Osteoblast (primary cell): ENCODE results near the gene TUBGCP5. TPM values are rescaled to one million over a fixed set of nuclear protein-coding genes. Genes with fewer than 3 reads are reported as not detected.

Source experiments
- DNase-seq: peaks from one replicate; pipeline ENCODE4 v3.0.0; 2011; ENCODE audit warnings: low spot score, mixed read lengths; ENCODE audit not compliant: insufficient read length; ENCODE audit errors: missing footprints
- H2AFZ ChIP-seq: 2 replicates; pipeline ENCODE4 v1.6.0; 2011; ENCODE audit warnings: mild to moderate bottlenecking, low read length
- H3K27ac ChIP-seq: 2 replicates; pipeline ENCODE4 v1.5.1; 2011; ENCODE audit warnings: mild to moderate bottlenecking, low read depth, low read length, moderate library complexity
- H3K27me3 ChIP-seq: 2 replicates; pipeline ENCODE4 v1.6.0; 2012; ENCODE audit warnings: mild to moderate bottlenecking, control low read depth, inconsistent platforms, low read length, moderate library complexity; ENCODE audit not compliant: insufficient read depth
- H3K36me3 ChIP-seq: 2 replicates; pipeline ENCODE4 v1.5.1; 2011; ENCODE audit warnings: mild to moderate bottlenecking, low read length, control low read depth, moderate library complexity; ENCODE audit not compliant: insufficient read depth
- H3K4me1 ChIP-seq: 2 replicates; pipeline ENCODE4 v1.5.1; 2011; ENCODE audit warnings: mild to moderate bottlenecking, low read length, control low read depth, moderate library complexity; ENCODE audit not compliant: insufficient read depth
- H3K4me2 ChIP-seq: 2 replicates; pipeline ENCODE4 v1.6.0; 2011; ENCODE audit warnings: mild to moderate bottlenecking, low read length; ENCODE audit not compliant: insufficient read depth
- H3K4me3 ChIP-seq: fragments of 200-600 bp; sonication (generic); 3 replicates; pipeline ENCODE4 v1.5.1; 2012; ENCODE audit warnings: mild to moderate bottlenecking, low read length, inconsistent platforms; ENCODE audit not compliant: insufficient read depth
- H3K79me2 ChIP-seq: 2 replicates; pipeline ENCODE4 v1.6.0; 2012; ENCODE audit warnings: mild to moderate bottlenecking, low read length, control low read depth, inconsistent platforms; ENCODE audit not compliant: insufficient read depth
- H3K9me3 ChIP-seq: 2 replicates; pipeline ENCODE4 v1.5.1; 2011; ENCODE audit warnings: low read depth, low read length, control low read depth
- H4K20me1 ChIP-seq: 2 replicates; pipeline ENCODE4 v1.6.0; 2012; ENCODE audit warnings: mild to moderate bottlenecking, low read length, control low read depth; ENCODE audit not compliant: insufficient read depth
- total RNA-seq: library from RNA; depleted of rRNA; stranded (reverse); fragments of >200 nt; gene quantifications from 2 replicates; pipeline ENCODE4 v1.2.3, GENCODE V29; 2012
- TF ChIP-seq, protein P1 (sequence below): IDR thresholded peaks from 2 replicates; pipeline ENCODE4 v1.5.1; 2011; ENCODE audit warnings: mild to moderate bottlenecking, low read depth, low read length, moderate library complexity; ENCODE audit errors: extremely low read depth

The TUBGCP5 gene
- total RNA-seq, 1 donor: 32.6 TPM

DNA sequence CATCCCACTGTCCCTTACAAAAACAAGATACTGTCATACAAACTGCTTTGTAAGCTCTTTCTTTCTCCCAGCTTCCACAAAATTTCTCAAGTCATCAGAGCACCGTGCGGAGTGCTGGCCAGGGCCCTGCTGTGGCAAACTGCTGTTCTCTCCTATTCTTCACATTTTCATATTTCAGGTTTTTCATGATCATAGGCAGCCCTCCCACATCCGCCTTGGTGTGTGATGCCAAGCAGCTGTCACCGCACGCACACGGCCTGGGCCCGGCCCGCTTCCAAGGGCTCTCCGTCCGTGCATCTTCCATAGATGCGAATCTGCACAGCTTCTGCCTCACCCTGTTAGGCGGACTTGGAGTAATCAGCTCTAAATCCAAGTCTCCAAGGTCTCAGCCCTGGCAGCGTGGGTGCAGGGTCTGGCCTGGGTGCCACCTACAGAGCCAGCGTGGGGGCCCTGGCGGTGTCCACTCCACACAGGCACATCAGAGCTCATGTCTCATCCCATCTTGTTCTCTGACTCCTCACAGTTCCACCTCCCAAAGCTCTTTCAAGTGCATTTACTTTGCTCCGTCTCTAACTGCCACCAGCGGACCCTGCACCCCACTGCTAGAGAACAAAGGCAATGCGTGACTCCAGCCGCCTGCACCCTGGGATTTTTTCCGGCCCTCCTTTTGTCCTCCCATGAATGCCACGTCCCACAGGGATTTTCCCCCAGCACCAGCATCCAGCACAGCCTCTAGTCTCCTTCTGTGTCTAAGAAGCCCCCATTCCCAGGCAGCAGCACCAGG, 86.4 kb downstream of the TUBGCP5 start:
- Histone ChIP-seq H3K9me3 (no peaks in the 10 kb centered on the region), H3K4me1 (peaks cover 8% of the 10 kb centered on the region), H2AFZ (no peak overlapping the region), H3K36me3 (no peaks in the 10 kb centered on the region), H3K4me3 (no peak overlapping the region), H3K27me3 (no peaks in the 10 kb centered on the region), H3K79me2 (peaks cover 95% of the 10 kb centered on the region), H3K4me2 (no peak overlapping the region), H3K27ac (no peak overlapping the region), H4K20me1 (peaks cover 68% of the 10 kb centered on the region)
- TF ChIP-seq, protein P1, sequence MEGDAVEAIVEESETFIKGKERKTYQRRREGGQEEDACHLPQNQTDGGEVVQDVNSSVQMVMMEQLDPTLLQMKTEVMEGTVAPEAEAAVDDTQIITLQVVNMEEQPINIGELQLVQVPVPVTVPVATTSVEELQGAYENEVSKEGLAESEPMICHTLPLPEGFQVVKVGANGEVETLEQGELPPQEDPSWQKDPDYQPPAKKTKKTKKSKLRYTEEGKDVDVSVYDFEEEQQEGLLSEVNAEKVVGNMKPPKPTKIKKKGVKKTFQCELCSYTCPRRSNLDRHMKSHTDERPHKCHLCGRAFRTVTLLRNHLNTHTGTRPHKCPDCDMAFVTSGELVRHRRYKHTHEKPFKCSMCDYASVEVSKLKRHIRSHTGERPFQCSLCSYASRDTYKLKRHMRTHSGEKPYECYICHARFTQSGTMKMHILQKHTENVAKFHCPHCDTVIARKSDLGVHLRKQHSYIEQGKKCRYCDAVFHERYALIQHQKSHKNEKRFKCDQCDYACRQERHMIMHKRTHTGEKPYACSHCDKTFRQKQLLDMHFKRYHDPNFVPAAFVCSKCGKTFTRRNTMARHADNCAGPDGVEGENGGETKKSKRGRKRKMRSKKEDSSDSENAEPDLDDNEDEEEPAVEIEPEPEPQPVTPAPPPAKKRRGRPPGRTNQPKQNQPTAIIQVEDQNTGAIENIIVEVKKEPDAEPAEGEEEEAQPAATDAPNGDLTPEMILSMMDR: no peak
- DNase-seq: peak; percentile 63

GRCh38 chr15:22951381-22952280, 87.7 kb downstream of the TUBGCP5 start:
- Histone ChIP-seq H3K27me3 (no peaks in the 10 kb centered on the region), H3K4me1 (peaks cover 8% of the 10 kb centered on the region), H3K27ac (no peak overlapping the region), H3K4me3 (no peak overlapping the region), H3K36me3 (no peaks in the 10 kb centered on the region), H3K79me2 (peaks cover 97% of the 10 kb centered on the region), H3K9me3 (no peaks in the 10 kb centered on the region), H3K4me2 (no peak overlapping the region), H4K20me1 (peaks cover 73% of the 10 kb centered on the region), H2AFZ (no peak overlapping the region)
- TF ChIP-seq, protein P1: no peak
- DNase-seq: peak; percentile 34

DNA sequence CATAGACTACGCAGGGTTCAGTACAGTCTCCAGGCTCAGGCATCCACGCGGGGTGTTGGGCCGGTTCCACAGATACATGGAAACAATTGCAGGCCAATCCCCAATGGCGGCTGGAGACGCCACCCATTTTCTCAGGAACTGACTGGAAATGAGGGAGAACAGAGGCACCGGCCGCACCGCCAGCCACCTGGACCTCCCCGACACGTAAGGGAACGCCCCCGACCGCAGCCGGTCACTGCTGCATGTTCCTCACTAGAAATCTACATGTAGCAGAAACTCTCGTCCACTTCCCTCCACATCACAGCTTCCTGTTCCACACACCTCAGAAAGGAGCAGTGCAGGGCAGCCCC, 88.4 kb downstream of the TUBGCP5 start:
- TF ChIP-seq, protein P1: no peak
- Histone ChIP-seq H3K79me2 (peaks cover 97% of the 10 kb centered on the region), H4K20me1 (peaks cover 71% of the 10 kb centered on the region), H3K36me3 (no peaks in the 10 kb centered on the region), H3K4me1 (peaks cover 5% of the 10 kb centered on the region), H3K4me3 (no peak overlapping the region), H3K27me3 (no peaks in the 10 kb centered on the region), H2AFZ (no peak overlapping the region), H3K27ac (no peak overlapping the region), H3K9me3 (no peaks in the 10 kb centered on the region), H3K4me2 (no peak overlapping the region)
- DNase-seq: peak; percentile 38
